ENCODE measurements around the gene PAPPA2.
"Not testable (repeated sequence)": the region's sequence is repeated elsewhere in the genome, so short reads cannot be mapped to it uniquely, and the experiment has no call there.

The PAPPA2 gene

GRCh38 chr1:176626572-176627061 lies 163.6 kb downstream of the PAPPA2 start:
- Histone ChIP-seq H3K27me3 (ENCODE audit: control insufficient read depth in 2 of 2, insufficient read depth in 2 of 2, low read length in 2 of 2) (no peaks in the 10 kb centered on the region), H3K9ac (ENCODE audit: low read depth in 1 of 2, low read length in 2 of 2) (no peak overlapping the region)

DNA sequence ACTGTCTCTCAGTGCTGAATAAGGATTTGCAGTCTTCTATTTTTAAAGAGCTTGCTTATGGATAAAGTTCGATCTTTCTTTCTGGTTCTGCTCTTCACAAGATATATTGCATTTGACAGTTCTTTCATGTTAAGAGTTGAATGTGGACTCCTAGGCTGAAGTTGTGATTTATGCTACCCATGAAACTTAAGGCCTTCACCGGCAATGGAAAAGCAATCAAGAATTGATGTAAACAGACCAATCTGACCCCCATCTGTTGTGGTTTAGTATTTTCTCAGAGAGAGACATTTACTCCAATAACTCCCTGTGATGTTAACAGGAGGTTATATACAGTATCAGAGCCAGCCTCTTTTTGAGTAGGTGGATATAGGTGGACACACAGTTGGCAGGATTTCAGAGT lies 165.8 kb downstream of the PAPPA2 start:
- Histone ChIP-seq H3K36me3 (ENCODE audit: control insufficient read depth in 2 of 2, insufficient read depth in 2 of 2, low read length in 2 of 2) (no peaks in the 10 kb centered on the region), H3K4me3 (ENCODE audit: low read length in 2 of 2) (no peak overlapping the region), H3K9ac (ENCODE audit: low read depth in 1 of 2, low read length in 2 of 2) (no peak overlapping the region), H3K27me3 (ENCODE audit: control insufficient read depth in 2 of 2, insufficient read depth in 2 of 2, low read length in 2 of 2) (no peaks in the 10 kb centered on the region), H3K4me1 (ENCODE audit: control insufficient read depth in 2 of 2, insufficient read depth in 2 of 2, low read length in 2 of 2) (no peaks in the 10 kb centered on the region), H3K27ac (ENCODE audit: low read depth in 2 of 2, low read length in 2 of 2) (no peak overlapping the region), H3K9me3 (ENCODE audit: control insufficient read depth in 2 of 2, low read length in 2 of 2) (no peaks in the 10 kb centered on the region)

More at GRCh38 chr1:176626572-176627061, 163.6 kb downstream of the PAPPA2 start:
- Histone ChIP-seq H3K36me3 (ENCODE audit: control insufficient read depth in 2 of 2, insufficient read depth in 2 of 2, low read length in 2 of 2) (no peaks in the 10 kb centered on the region), H3K4me1 (ENCODE audit: control insufficient read depth in 2 of 2, insufficient read depth in 2 of 2, low read length in 2 of 2) (no peaks in the 10 kb centered on the region), H3K9me3 (ENCODE audit: control insufficient read depth in 2 of 2, low read length in 2 of 2) (no peaks in the 10 kb centered on the region), H3K4me3 (ENCODE audit: low read length in 2 of 2) (no peak overlapping the region), H3K27ac (ENCODE audit: low read depth in 2 of 2, low read length in 2 of 2) (no peak overlapping the region)

GRCh38 chr1:176634733-176635132 lies 171.8 kb downstream of the PAPPA2 start:
- not testable (repeated sequence) for H3K9me3 ChIP-seq (ENCODE audit: control insufficient read depth in 2 of 2, low read length in 2 of 2); H3K9ac ChIP-seq (ENCODE audit: low read depth in 1 of 2, low read length in 2 of 2); H3K4me1 ChIP-seq (ENCODE audit: control insufficient read depth in 2 of 2, insufficient read depth in 2 of 2, low read length in 2 of 2); H3K36me3 ChIP-seq (ENCODE audit: control insufficient read depth in 2 of 2, insufficient read depth in 2 of 2, low read length in 2 of 2); H3K27ac ChIP-seq (ENCODE audit: low read depth in 2 of 2, low read length in 2 of 2); H3K27me3 ChIP-seq (ENCODE audit: control insufficient read depth in 2 of 2, insufficient read depth in 2 of 2, low read length in 2 of 2); H3K4me3 ChIP-seq (ENCODE audit: low read length in 2 of 2)

DNA sequence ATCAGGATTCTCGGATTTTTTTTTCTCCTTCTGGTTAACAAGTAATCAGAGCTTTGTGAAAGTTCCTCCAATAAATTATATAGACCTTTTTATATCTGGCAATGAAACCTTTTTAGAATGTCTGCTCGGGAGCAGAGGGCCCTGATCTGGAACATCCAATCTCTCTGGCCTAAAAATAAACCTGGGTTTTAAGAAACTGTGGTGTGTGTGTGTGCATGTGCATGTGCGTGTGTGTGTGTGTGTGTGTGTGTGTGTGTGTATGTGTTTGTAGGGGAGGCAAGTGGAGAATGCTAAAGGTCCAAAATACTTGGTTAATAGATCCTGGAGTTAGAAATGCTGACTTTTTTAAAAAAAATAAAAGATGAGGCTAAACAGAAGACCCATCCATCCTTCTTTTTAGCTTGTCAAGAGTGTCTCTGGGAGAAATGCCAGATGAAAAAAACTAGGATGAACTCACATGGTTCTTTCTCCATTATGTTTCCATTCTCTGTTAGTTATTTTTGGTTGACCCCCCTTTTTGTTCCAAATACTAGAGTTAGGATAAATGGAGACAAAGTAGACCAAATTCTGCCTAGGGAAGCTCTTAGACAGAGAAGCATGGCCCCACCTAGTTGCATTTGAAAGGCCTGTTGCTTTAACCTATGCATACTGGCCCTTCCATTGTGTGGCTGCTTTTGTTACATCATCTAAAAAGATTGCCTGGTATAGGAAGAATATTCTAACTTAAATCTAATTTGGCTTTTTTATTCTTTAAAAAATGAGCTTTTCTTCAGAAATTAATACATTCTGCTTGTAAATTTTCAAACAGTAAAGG lies 175.9 kb downstream of the PAPPA2 start:
- Histone ChIP-seq H3K4me1 (ENCODE audit: control insufficient read depth in 2 of 2, insufficient read depth in 2 of 2, low read length in 2 of 2) (no peaks in the 10 kb centered on the region), H3K27ac (ENCODE audit: low read depth in 2 of 2, low read length in 2 of 2) (no peak overlapping the region), H3K9me3 (ENCODE audit: control insufficient read depth in 2 of 2, low read length in 2 of 2) (no peaks in the 10 kb centered on the region), H3K9ac (ENCODE audit: low read depth in 1 of 2, low read length in 2 of 2) (no peak overlapping the region), H3K4me3 (ENCODE audit: low read length in 2 of 2) (no peak overlapping the region), H3K27me3 (ENCODE audit: control insufficient read depth in 2 of 2, insufficient read depth in 2 of 2, low read length in 2 of 2) (no peaks in the 10 kb centered on the region), H3K36me3 (ENCODE audit: control insufficient read depth in 2 of 2, insufficient read depth in 2 of 2, low read length in 2 of 2) (no peaks in the 10 kb centered on the region)

GRCh38 chr1:176643536-176643935 lies 180.6 kb downstream of the PAPPA2 start:
- Histone ChIP-seq H3K4me3 (ENCODE audit: low read length in 2 of 2) (no peak overlapping the region), H3K9ac (ENCODE audit: low read depth in 1 of 2, low read length in 2 of 2) (no peak overlapping the region), H3K27ac (ENCODE audit: low read depth in 2 of 2, low read length in 2 of 2) (no peak overlapping the region), H3K9me3 (ENCODE audit: control insufficient read depth in 2 of 2, low read length in 2 of 2) (no peaks in the 10 kb centered on the region), H3K27me3 (ENCODE audit: control insufficient read depth in 2 of 2, insufficient read depth in 2 of 2, low read length in 2 of 2) (no peaks in the 10 kb centered on the region), H3K36me3 (ENCODE audit: control insufficient read depth in 2 of 2, insufficient read depth in 2 of 2, low read length in 2 of 2) (no peaks in the 10 kb centered on the region), H3K4me1 (ENCODE audit: control insufficient read depth in 2 of 2, insufficient read depth in 2 of 2, low read length in 2 of 2) (no peaks in the 10 kb centered on the region)

DNA sequence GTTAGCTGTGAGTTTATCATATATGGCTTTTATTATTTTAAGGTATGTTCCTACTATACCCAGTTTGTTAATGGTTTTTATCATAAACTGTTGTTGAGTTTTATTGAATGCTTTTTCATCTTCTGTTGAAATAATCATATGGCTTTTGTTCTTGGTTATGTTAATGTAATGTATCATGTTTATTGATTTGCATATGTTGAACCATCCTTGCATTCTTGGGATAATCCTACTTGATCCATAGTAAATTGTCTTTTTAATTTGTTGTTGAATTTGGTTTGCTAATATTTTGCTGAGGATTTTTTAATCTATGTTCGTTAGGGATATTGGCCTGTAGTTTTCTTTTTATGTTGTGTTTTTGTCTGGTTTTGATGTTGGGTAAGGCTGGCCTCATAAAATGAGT lies 185.6 kb downstream of the PAPPA2 start:
- H3K27ac ChIP-seq (ENCODE audit: low read depth in 2 of 2, low read length in 2 of 2): no peak overlapping the region
- H3K27me3 ChIP-seq (ENCODE audit: control insufficient read depth in 2 of 2, insufficient read depth in 2 of 2, low read length in 2 of 2): no peaks in the 10 kb centered on the region
- H3K4me3 ChIP-seq (ENCODE audit: low read length in 2 of 2): no peak overlapping the region
- H3K4me1 ChIP-seq (ENCODE audit: control insufficient read depth in 2 of 2, insufficient read depth in 2 of 2, low read length in 2 of 2): no peaks in the 10 kb centered on the region
- H3K9ac ChIP-seq (ENCODE audit: low read depth in 1 of 2, low read length in 2 of 2): no peak overlapping the region
- no peaks in the 10 kb centered on the region for H3K36me3 ChIP-seq (ENCODE audit: control insufficient read depth in 2 of 2, insufficient read depth in 2 of 2, low read length in 2 of 2)
- no peaks in the 10 kb centered on the region for H3K9me3 ChIP-seq (ENCODE audit: control insufficient read depth in 2 of 2, low read length in 2 of 2)

- Histone ChIP-seq H3K9ac (ENCODE audit: low read depth in 1 of 2, low read length in 2 of 2) (no peak overlapping the region), H3K27me3 (ENCODE audit: control insufficient read depth in 2 of 2, insufficient read depth in 2 of 2, low read length in 2 of 2) (no peaks in the 10 kb centered on the region), H3K4me1 (ENCODE audit: control insufficient read depth in 2 of 2, insufficient read depth in 2 of 2, low read length in 2 of 2) (no peaks in the 10 kb centered on the region), H3K27ac (ENCODE audit: low read depth in 2 of 2, low read length in 2 of 2) (no peak overlapping the region), H3K36me3 (ENCODE audit: control insufficient read depth in 2 of 2, insufficient read depth in 2 of 2, low read length in 2 of 2) (no peaks in the 10 kb centered on the region), H3K9me3 (ENCODE audit: control insufficient read depth in 2 of 2, low read length in 2 of 2) (no peaks in the 10 kb centered on the region), H3K4me3 (ENCODE audit: low read length in 2 of 2) (no peak overlapping the region)
Measured at GRCh38 chr1:176656257-176656995, 193.5 kb downstream of the PAPPA2 start.

- Histone ChIP-seq H3K36me3 (ENCODE audit: control insufficient read depth in 2 of 2, insufficient read depth in 2 of 2, low read length in 2 of 2) (no peaks in the 10 kb centered on the region), H3K9ac (ENCODE audit: low read depth in 1 of 2, low read length in 2 of 2) (no peak overlapping the region), H3K9me3 (ENCODE audit: control insufficient read depth in 2 of 2, low read length in 2 of 2) (no peaks in the 10 kb centered on the region), H3K27ac (ENCODE audit: low read depth in 2 of 2, low read length in 2 of 2) (no peak overlapping the region), H3K27me3 (ENCODE audit: control insufficient read depth in 2 of 2, insufficient read depth in 2 of 2, low read length in 2 of 2) (no peaks in the 10 kb centered on the region), H3K4me3 (ENCODE audit: low read length in 2 of 2) (no peak overlapping the region), H3K4me1 (ENCODE audit: control insufficient read depth in 2 of 2, insufficient read depth in 2 of 2, low read length in 2 of 2) (no peaks in the 10 kb centered on the region)
Measured at GRCh38 chr1:176669782-176670181, 206.8 kb downstream of the PAPPA2 start.

- no peak overlapping the region for H3K9ac ChIP-seq (ENCODE audit: low read depth in 1 of 2, low read length in 2 of 2)
- H3K9me3 ChIP-seq (ENCODE audit: control insufficient read depth in 2 of 2, low read length in 2 of 2): no peaks in the 10 kb centered on the region
- no peaks in the 10 kb centered on the region for H3K4me1 ChIP-seq (ENCODE audit: control insufficient read depth in 2 of 2, insufficient read depth in 2 of 2, low read length in 2 of 2)
- no peak overlapping the region for H3K4me3 ChIP-seq (ENCODE audit: low read length in 2 of 2)
- H3K27ac ChIP-seq (ENCODE audit: low read depth in 2 of 2, low read length in 2 of 2): no peak overlapping the region
- no peaks in the 10 kb centered on the region for H3K36me3 ChIP-seq (ENCODE audit: control insufficient read depth in 2 of 2, insufficient read depth in 2 of 2, low read length in 2 of 2)
- no peaks in the 10 kb centered on the region for H3K27me3 ChIP-seq (ENCODE audit: control insufficient read depth in 2 of 2, insufficient read depth in 2 of 2, low read length in 2 of 2)
Measured at GRCh38 chr1:176670853-176671252, 207.9 kb downstream of the PAPPA2 start.

- no peaks in the 10 kb centered on the region for H3K4me1 ChIP-seq (ENCODE audit: control insufficient read depth in 2 of 2, insufficient read depth in 2 of 2, low read length in 2 of 2)
- no peak overlapping the region for H3K27ac ChIP-seq (ENCODE audit: low read depth in 2 of 2, low read length in 2 of 2)
- no peaks in the 10 kb centered on the region for H3K9me3 ChIP-seq (ENCODE audit: control insufficient read depth in 2 of 2, low read length in 2 of 2)
- no peaks in the 10 kb centered on the region for H3K27me3 ChIP-seq (ENCODE audit: control insufficient read depth in 2 of 2, insufficient read depth in 2 of 2, low read length in 2 of 2)
- H3K9ac ChIP-seq (ENCODE audit: low read depth in 1 of 2, low read length in 2 of 2): no peak overlapping the region
- H3K4me3 ChIP-seq (ENCODE audit: low read length in 2 of 2): no peak overlapping the region
- H3K36me3 ChIP-seq (ENCODE audit: control insufficient read depth in 2 of 2, insufficient read depth in 2 of 2, low read length in 2 of 2): no peaks in the 10 kb centered on the region
Measured at GRCh38 chr1:176682830-176683535, 220.0 kb downstream of the PAPPA2 start.
